OCI-LY1 (cell line): Measurements from ENCODE around the gene PSMC3IP.

ENCODE experiments used
- CTCF ChIP-seq: fragments of 200-600 bp; sonication (generic), shearing (Covaris generic); IDR thresholded peaks from 2 replicates; pipeline ENCODE4 v1.5.1; 2017; ENCODE audit warnings: mild to moderate bottlenecking, antibody characterized with exemption, low read length, moderate library complexity, mixed read lengths
- EZH2 ChIP-seq: fragments of 200-600 bp; sonication (generic), shearing (Covaris generic); IDR thresholded peaks from 2 replicates; pipeline ENCODE4 v1.8.0; 2017; ENCODE audit warnings: borderline replicate concordance, mixed run types, mild to moderate bottlenecking, antibody characterized with exemption, low read length, moderate library complexity, mixed read lengths

- TF ChIP-seq CTCF (no peak), EZH2 (no peak)
These were observed 40.2 kb downstream of the PSMC3IP start for GRCh38 chr17:42537156-42537805.
